ENCODE measurements around the gene HGS. TPM values are rescaled to one million over a fixed set of nuclear protein-coding genes. Genes with fewer than 3 reads are reported as not detected.

Gene HGS
- total RNA-seq, 2 donors from 2014 or later: 102 to 167 TPM

GRCh38 chr17:81705518-81706231 lies 21.9 kb downstream of the HGS start:
- H3K36me3 ChIP-seq: peaks cover 0 to 4% of the 10 kb centered on the region in 2 donors
- no peaks in the 10 kb centered on the region for H3K9me3 ChIP-seq
- H3K4me3 ChIP-seq: no peak overlapping the region
- DNase-seq (ENCODE audit: low spot score): no peak
- no peak overlapping the region for H3K27ac ChIP-seq
- WGBS: 95% methylated on average over 30 of the region's 30 CpGs
- intact Hi-C loops (cut with DNase I): no loop called here
- no peaks in the 10 kb centered on the region for H3K27me3 ChIP-seq (replicated peaks; ENCODE audit: insufficient read depth)
- no peak for TF ChIP-seq POLR2A (IDR thresholded peaks at IDR 0.05)
- no peak for TF ChIP-seq POLR2AphosphoS5 (IDR thresholded peaks at IDR 0.05)
- peaks cover 28% of the 10 kb centered on the region for H3K4me1 ChIP-seq (replicated peaks)

DNA sequence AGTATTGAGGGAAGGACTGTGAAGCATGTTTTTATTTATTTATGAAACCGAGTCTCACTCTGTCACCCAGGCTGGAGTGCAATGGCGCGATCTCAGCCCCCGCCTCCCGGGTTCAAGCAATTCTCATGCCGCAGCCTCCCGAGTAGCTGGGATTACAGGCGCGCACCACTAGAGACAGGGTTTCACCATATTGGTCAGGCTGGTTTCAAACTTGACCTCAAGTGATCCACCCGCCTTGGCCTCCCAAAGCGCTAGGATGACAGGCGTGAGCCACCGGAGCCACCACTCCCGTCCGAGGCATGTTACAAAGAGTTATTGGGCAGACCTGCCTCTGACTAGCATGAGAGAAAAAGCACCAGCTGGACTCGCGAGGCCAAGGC lies 22.4 kb downstream of the HGS start:
- intact Hi-C loops (cut with DNase I): no loop called here
- 93% methylated on average over 17 of the region's 17 CpGs for WGBS

GRCh38 chr17:81706757-81707624 lies 23.2 kb downstream of the HGS start:
- intact Hi-C loops (cut with DNase I): no loop called here
- DNase-seq (ENCODE audit: low spot score): no peak

More for the DNA sequence above, 22.4 kb downstream of the HGS start:
- no peak for TF ChIP-seq CTCF (IDR thresholded peaks at IDR 0.05)
- TF ChIP-seq POLR2AphosphoS5 (IDR thresholded peaks at IDR 0.05): no peak
- TF ChIP-seq POLR2A (IDR thresholded peaks at IDR 0.05): no peak
- H3K36me3 ChIP-seq: peaks cover 0 to 4% of the 10 kb centered on the region in 2 donors
- no peak overlapping the region for H3K27ac ChIP-seq
- peaks cover 28% of the 10 kb centered on the region for H3K4me1 ChIP-seq (replicated peaks)
- no peak for DNase-seq (ENCODE audit: low spot score)
- H3K4me3 ChIP-seq: no peak overlapping the region
- H3K27me3 ChIP-seq (replicated peaks; ENCODE audit: insufficient read depth): no peaks in the 10 kb centered on the region
- H3K9me3 ChIP-seq: no peaks in the 10 kb centered on the region

GRCh38 chr17:81707725-81708646 lies 24.2 kb downstream of the HGS start:
- peaks cover 0 to 4% of the 10 kb centered on the region in 2 donors for H3K36me3 ChIP-seq
- H3K27me3 ChIP-seq (replicated peaks; ENCODE audit: insufficient read depth): no peaks in the 10 kb centered on the region
- no peak for DNase-seq (ENCODE audit: low spot score)
- H3K4me1 ChIP-seq (replicated peaks): peaks cover 17% of the 10 kb centered on the region
- intact Hi-C loops (cut with DNase I): no loop called here
- H3K4me3 ChIP-seq: no peak overlapping the region
- no peak overlapping the region for H3K27ac ChIP-seq
- no peaks in the 10 kb centered on the region for H3K9me3 ChIP-seq
- no peak for TF ChIP-seq POLR2A (IDR thresholded peaks at IDR 0.05)
- TF ChIP-seq CTCF (IDR thresholded peaks at IDR 0.05): no peak
- TF ChIP-seq POLR2AphosphoS5 (IDR thresholded peaks at IDR 0.05): no peak
- 79% methylated on average over 18 of the region's 25 CpGs for WGBS

More at GRCh38 chr17:81706757-81707624, 23.2 kb downstream of the HGS start:
- Histone ChIP-seq H3K4me1 (replicated peaks) (peaks cover 21% of the 10 kb centered on the region), H3K4me3 (no peak overlapping the region), H3K36me3 (peaks cover 0 to 4% of the 10 kb centered on the region in 2 donors), H3K9me3 (no peaks in the 10 kb centered on the region), H3K27me3 (replicated peaks; ENCODE audit: insufficient read depth) (no peaks in the 10 kb centered on the region), H3K27ac (no peak overlapping the region)
- WGBS: 92% methylated on average over 48 of the region's 54 CpGs
- TF ChIP-seq POLR2A (IDR thresholded peaks at IDR 0.05): no peak
- no peak for TF ChIP-seq CTCF (IDR thresholded peaks at IDR 0.05)
- no peak for TF ChIP-seq POLR2AphosphoS5 (IDR thresholded peaks at IDR 0.05)

Data from prostate gland (tissue), 2 donors.